Stomach (tissue), 4 donors: ENCODE data around the gene FBXO27.

ENCODE experiments used
- CTCF ChIP-seq, 7 experiments: fragments of 450-650 bp in 4 of 7; fragments of 200-600 bp in 3 of 7; sonication (generic) in 3 of 7; IDR thresholded peaks; one replicate each; pipeline ENCODE4 v1.5.1; 2016 to 2019; ENCODE audit warnings: antibody characterized with exemption in 7 of 7, control low read depth in 2 of 7, mild to moderate bottlenecking in 1 of 7
- POLR2AphosphoS5 ChIP-seq, 3 donors: sonication (generic); formaldehyde crosslinking; IDR thresholded peaks; one replicate each; pipeline ENCODE4 v1.6.1; 2016; ENCODE audit warnings: antibody characterized with exemption in 3 of 3

- TF ChIP-seq CTCF (IDR thresholded peaks at IDR 0.05) (no peak), POLR2AphosphoS5 (IDR thresholded peaks at IDR 0.05) (no peak)
Measured at GRCh38 chr19:39059302-39059701, 27.0 kb upstream of the FBXO27 start.
